CD4-positive, alpha-beta T cell (primary cell): ENCODE data around the gene RAP1GAP2. TPM values are rescaled to one million over a fixed set of nuclear protein-coding genes. Genes with fewer than 3 reads are reported as not detected.

Experiments
- ATAC-seq: fragments of 200-7000 bp; cut with Tn5 transposase; one replicate; pipeline ENCODE4 v1.10.0; 2022; ENCODE audit warnings: mild to moderate bottlenecking; ENCODE audit not compliant: poor library complexity
- CTCF ChIA-PET: fragments of 350-600 bp; sonication (Branson Sonifier 250); formaldehyde crosslinking; loops from one replicate; lab custom pipeline; 2021; ENCODE audit warnings: antibody characterized with exemption, inconsistent platforms; lab: Charles Lee
- POLR2A ChIA-PET: fragments of 350-600 bp; sonication (Branson Sonifier 250); formaldehyde crosslinking; loops from one replicate; lab custom pipeline; 2021; ENCODE audit warnings: antibody characterized with exemption, inconsistent platforms; lab: Charles Lee
- DNase-seq, 14 experiments: peaks; one replicate each; pipeline ENCODE4 v3.0.0-alpha.2; 2013 to 2020; ENCODE audit warnings: mixed read lengths in 2 of 14
- H3K27ac ChIP-seq, 2 donors: one replicate each; pipeline versions ENCODE4 v1.5.1 to v1.7.0; 2013; ENCODE audit warnings: low read length in 2 of 2, low read depth in 1 of 2, mild to moderate bottlenecking in 1 of 2
- H3K27me3 ChIP-seq, 2 experiments: 1 replicate in 1 of 2; 2 replicates in 1 of 2; pipeline versions ENCODE4 v1.6.1 to v1.7.0; 2013; ENCODE audit warnings: low read length in 2 of 2, control low read depth in 1 of 2, mild to moderate bottlenecking in 1 of 2, moderate library complexity in 1 of 2; ENCODE audit not compliant: insufficient read depth in 2 of 2, control insufficient read depth in 1 of 2
- H3K36me3 ChIP-seq: one replicate; pipeline ENCODE4 v1.6.1; 2013; ENCODE audit warnings: low read length, control low read depth; ENCODE audit not compliant: insufficient read depth
- H3K4me1 ChIP-seq: one replicate; pipeline ENCODE4 v1.6.1; 2013; ENCODE audit warnings: low read length, control low read depth; ENCODE audit not compliant: insufficient read depth
- H3K4me3 ChIP-seq: one replicate; pipeline ENCODE4 v1.5.1; 2013; ENCODE audit warnings: mild to moderate bottlenecking, low read length, moderate library complexity
- H3K9me3 ChIP-seq, 2 experiments: 1 replicate in 1 of 2; 2 replicates in 1 of 2; pipeline versions ENCODE4 v1.6.1 to v1.7.0; 2013; ENCODE audit warnings: low read length in 2 of 2, mild to moderate bottlenecking in 2 of 2, control low read depth in 1 of 2, moderate library complexity in 1 of 2; ENCODE audit not compliant: control insufficient read depth in 1 of 2, insufficient read depth in 1 of 2
- H3K27ac Mint-ChIP-seq: one replicate; pipeline ENCODE4 v1.8.0; 2020; ENCODE audit warnings: mixed read lengths
- H3K27me3 Mint-ChIP-seq: one replicate; pipeline ENCODE4 v1.8.0; 2021; ENCODE audit warnings: mixed read lengths
- H3K36me3 Mint-ChIP-seq: one replicate; pipeline ENCODE4 v1.8.0; 2021; ENCODE audit warnings: low read depth, mixed read lengths
- H3K4me1 Mint-ChIP-seq: one replicate; pipeline ENCODE4 v1.8.0; 2021; ENCODE audit warnings: low read depth, mixed read lengths
- H3K4me3 Mint-ChIP-seq: one replicate; pipeline ENCODE4 v1.8.0; 2020; ENCODE audit warnings: mild to moderate bottlenecking, mixed read lengths
- H3K9me3 Mint-ChIP-seq: one replicate; pipeline ENCODE4 v1.8.0; 2020; ENCODE audit warnings: mixed read lengths
- intact Hi-C, 2 experiments: fragments of 100-400 bp; cut with DNase I in 1 of 2; cut with micrococcal nuclease in 1 of 2; formaldehyde crosslinking; loops; one replicate each; pipeline versions ENCODE4 v1.15.1 to v1.9.0; 2023 to 2025; cut with DNase I, micrococcal nuclease
- total RNA-seq, 174 experiments: library from RNA in 2 of 174; stranded (reverse) in 2 of 174; gene quantifications; one replicate each; pipeline ENCODE4 v1.2.3 and lab custom pipeline; 2021 to 2026
- TF ChIP-seq, protein P1 (sequence below): fragments of 200-600 bp; IDR thresholded peaks from one replicate; pipeline ENCODE4 v1.8.0; 2022; ENCODE audit warnings: antibody characterized with exemption, mild to moderate bottlenecking

RAP1GAP2 gene
- total RNA-seq, 2 experiments from 2014 or later, result 46.3 to 49.7 TPM

DNA sequence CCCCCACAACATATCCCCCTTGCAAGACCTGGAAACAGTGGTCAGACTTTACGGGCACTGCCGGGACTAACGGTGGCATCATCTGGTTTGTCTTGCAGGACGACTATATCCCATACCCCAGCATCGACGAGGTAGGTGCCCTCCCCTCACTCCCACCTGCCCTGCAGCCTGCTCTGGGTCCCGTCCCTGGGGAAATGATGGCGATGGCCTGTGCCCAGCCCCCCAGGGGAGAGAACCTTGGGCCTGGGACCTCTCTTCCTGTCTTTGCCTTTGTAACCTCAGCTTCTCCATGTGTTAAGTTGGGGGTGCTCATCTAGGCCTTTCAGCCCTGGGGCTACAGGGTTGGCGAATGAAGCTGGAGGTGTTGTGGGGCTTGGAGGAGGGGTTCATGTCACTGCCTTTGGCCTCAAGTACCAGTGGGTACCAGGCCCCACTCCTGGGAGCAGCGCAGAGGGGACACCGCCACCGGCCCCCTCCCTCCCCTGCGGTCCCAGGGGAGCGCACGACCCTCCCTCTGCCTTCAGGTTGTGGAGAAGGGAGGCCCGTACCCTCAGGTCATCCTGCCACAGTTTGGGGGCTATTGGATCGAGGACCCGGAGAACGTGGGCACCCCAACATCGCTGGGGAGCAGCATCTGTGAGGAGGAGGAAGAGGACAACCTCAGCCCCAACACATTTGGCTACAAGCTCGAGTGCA, 167.2 kb downstream of the RAP1GAP2 start:
- no peaks in the 10 kb centered on the region for H3K27me3 Mint-ChIP-seq
- no peaks in the 10 kb centered on the region for H3K9me3 Mint-ChIP-seq
- H3K4me3 Mint-ChIP-seq, result no peak overlapping the region
- ChIA-PET POLR2A (no interaction called here), CTCF (no interaction called here)
- H3K4me1 Mint-ChIP-seq, result no peaks in the 10 kb centered on the region
- H3K36me3 Mint-ChIP-seq, result peaks cover 47% of the 10 kb centered on the region
- no peak overlapping the region for H3K27ac ChIP-seq
- no peak overlapping the region for H3K4me3 ChIP-seq
- peaks cover 59% of the 10 kb centered on the region for H3K36me3 ChIP-seq
- intact Hi-C loops, result no loop called here
- no peaks in the 10 kb centered on the region for H3K27me3 ChIP-seq
- H3K4me1 ChIP-seq, result no peaks in the 10 kb centered on the region
- H3K27ac Mint-ChIP-seq, result no peak overlapping the region
- DNase-seq, result no peak
- H3K9me3 ChIP-seq, result no peaks in the 10 kb centered on the region
- no peak for ATAC-seq
- TF ChIP-seq, protein P1, sequence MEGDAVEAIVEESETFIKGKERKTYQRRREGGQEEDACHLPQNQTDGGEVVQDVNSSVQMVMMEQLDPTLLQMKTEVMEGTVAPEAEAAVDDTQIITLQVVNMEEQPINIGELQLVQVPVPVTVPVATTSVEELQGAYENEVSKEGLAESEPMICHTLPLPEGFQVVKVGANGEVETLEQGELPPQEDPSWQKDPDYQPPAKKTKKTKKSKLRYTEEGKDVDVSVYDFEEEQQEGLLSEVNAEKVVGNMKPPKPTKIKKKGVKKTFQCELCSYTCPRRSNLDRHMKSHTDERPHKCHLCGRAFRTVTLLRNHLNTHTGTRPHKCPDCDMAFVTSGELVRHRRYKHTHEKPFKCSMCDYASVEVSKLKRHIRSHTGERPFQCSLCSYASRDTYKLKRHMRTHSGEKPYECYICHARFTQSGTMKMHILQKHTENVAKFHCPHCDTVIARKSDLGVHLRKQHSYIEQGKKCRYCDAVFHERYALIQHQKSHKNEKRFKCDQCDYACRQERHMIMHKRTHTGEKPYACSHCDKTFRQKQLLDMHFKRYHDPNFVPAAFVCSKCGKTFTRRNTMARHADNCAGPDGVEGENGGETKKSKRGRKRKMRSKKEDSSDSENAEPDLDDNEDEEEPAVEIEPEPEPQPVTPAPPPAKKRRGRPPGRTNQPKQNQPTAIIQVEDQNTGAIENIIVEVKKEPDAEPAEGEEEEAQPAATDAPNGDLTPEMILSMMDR, result no peak

DNA sequence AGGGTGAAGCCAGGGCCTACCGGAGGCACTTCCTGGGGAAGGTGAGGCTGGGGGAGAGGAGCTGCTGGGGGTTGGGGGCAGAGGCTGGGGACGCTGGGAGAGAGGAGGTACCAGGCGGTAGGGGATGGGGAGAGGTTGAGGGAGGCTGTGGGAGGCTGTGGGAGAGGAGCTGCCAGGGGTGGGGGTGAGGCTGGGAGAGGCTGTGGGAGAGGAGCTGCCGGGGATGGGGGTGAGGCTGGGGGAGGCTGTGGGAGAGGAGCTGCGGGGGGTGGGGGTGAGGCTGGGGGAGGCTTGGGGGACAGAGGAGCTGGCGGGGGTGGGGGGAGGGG, 167.8 kb downstream of the RAP1GAP2 start:
- ChIA-PET POLR2A (no interaction called here), CTCF (no interaction called here)
- ATAC-seq (no peak), DNase-seq (no peak)
- Histone ChIP-seq H3K27ac (no peak overlapping the region), H3K9me3 (no peaks in the 10 kb centered on the region), H3K4me1 (no peaks in the 10 kb centered on the region), H3K27me3 (no peaks in the 10 kb centered on the region), H3K4me3 (no peak overlapping the region), H3K36me3 (peaks cover 57% of the 10 kb centered on the region)
- H3K4me1 Mint-ChIP-seq, result no peaks in the 10 kb centered on the region
- H3K27ac Mint-ChIP-seq, result no peak overlapping the region
- TF ChIP-seq, protein P1, result no peak
- H3K4me3 Mint-ChIP-seq, result no peak overlapping the region
- H3K27me3 Mint-ChIP-seq, result no peaks in the 10 kb centered on the region
- intact Hi-C loops, result no loop called here
- peaks cover 46% of the 10 kb centered on the region for H3K36me3 Mint-ChIP-seq
- H3K9me3 Mint-ChIP-seq, result no peaks in the 10 kb centered on the region

DNA sequence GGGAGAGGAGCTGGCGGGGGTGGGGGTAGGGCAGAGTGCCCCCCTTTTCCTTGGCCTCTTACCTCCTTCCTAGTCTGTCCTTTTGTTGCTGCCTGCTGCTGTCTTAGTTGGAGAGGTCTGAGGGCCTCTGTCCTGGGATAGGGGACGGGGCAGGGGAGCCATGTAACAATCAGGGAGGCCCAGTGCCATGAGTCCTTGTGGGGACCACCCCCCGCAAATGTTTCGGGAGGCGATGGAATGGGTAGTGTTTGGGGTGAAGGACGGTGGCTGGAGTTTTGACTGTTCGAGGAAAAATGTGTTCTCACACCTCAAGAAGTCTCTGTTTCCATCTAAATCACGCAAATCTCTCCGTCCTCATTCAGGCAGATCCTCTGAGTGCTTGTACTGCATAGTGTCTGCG, 168.1 kb downstream of the RAP1GAP2 start:
- Histone ChIP-seq H3K9me3 (no peaks in the 10 kb centered on the region), H3K4me1 (no peaks in the 10 kb centered on the region), H3K27me3 (no peaks in the 10 kb centered on the region), H3K4me3 (no peak overlapping the region), H3K27ac (no peak overlapping the region), H3K36me3 (peaks cover 56% of the 10 kb centered on the region)
- Mint-ChIP-seq H3K4me1 (no peaks in the 10 kb centered on the region), H3K27ac (no peak overlapping the region), H3K9me3 (no peaks in the 10 kb centered on the region), H3K36me3 (peaks cover 46% of the 10 kb centered on the region), H3K4me3 (no peak overlapping the region), H3K27me3 (no peaks in the 10 kb centered on the region)
- POLR2A ChIA-PET, result no interaction called here
- ATAC-seq, result no peak
- intact Hi-C loops, result no loop called here
- TF ChIP-seq, protein P1, result no peak
- CTCF ChIA-PET, result no interaction called here
- DNase-seq, result no peak
